Coronary artery (tissue), 2 donors: ENCODE data around the gene ACTA1.
"Not testable (repeated sequence)": the region's sequence is repeated elsewhere in the genome, so short reads cannot be mapped to it uniquely, and the experiment has no call there.

ENCODE experiments used
- DNase-seq: peaks from one replicate; pipeline ENCODE4 v3.0.0-alpha.2; 2017; ENCODE audit warnings: low spot score
- H3K27ac ChIP-seq, 2 donors: fragments of 200-600 bp; sonication (generic); one replicate each; pipeline ENCODE4 v1.5.1; 2016 to 2019
- H3K4me3 ChIP-seq: fragments of 200-600 bp; sonication (generic); 2 replicates; pipeline ENCODE4 v1.5.1; 2016; ENCODE audit warnings: mild to moderate bottlenecking, moderate library complexity
- CTCF ChIP-seq: fragments of 200-600 bp; sonication (generic); IDR thresholded peaks from one replicate; pipeline ENCODE4 v1.5.1; 2019; ENCODE audit warnings: antibody characterized with exemption

ACTA1 gene

GRCh38 chr1:229434005-229434640 lies at the start of gene ACTA1:
Gene ACTA1, minus strand, starts transcription at chr1:229434094. Its CDS starts 979 bp downstream, at chr1:229433115.
- Histone ChIP-seq H3K4me3 (peak within 1 kb of the TSS; percentile 61), H3K27ac (peak within 1 kb of the TSS; percentile 15 to 35)
- no peak for DNase-seq
- no peak for TF ChIP-seq CTCF

- no peak for DNase-seq
- Histone ChIP-seq H3K27ac (no peak overlapping the region), H3K4me3 (no peak overlapping the region)
- TF ChIP-seq CTCF: no peak
These were observed 48.6 kb upstream of the ACTA1 start for GRCh38 chr1:229482511-229482910.

- DNase-seq: no peak
- H3K4me3 ChIP-seq: no peak overlapping the region
- no peak for TF ChIP-seq CTCF
These were observed 46.6 kb upstream of the ACTA1 start for GRCh38 chr1:229480495-229480894.

DNA sequence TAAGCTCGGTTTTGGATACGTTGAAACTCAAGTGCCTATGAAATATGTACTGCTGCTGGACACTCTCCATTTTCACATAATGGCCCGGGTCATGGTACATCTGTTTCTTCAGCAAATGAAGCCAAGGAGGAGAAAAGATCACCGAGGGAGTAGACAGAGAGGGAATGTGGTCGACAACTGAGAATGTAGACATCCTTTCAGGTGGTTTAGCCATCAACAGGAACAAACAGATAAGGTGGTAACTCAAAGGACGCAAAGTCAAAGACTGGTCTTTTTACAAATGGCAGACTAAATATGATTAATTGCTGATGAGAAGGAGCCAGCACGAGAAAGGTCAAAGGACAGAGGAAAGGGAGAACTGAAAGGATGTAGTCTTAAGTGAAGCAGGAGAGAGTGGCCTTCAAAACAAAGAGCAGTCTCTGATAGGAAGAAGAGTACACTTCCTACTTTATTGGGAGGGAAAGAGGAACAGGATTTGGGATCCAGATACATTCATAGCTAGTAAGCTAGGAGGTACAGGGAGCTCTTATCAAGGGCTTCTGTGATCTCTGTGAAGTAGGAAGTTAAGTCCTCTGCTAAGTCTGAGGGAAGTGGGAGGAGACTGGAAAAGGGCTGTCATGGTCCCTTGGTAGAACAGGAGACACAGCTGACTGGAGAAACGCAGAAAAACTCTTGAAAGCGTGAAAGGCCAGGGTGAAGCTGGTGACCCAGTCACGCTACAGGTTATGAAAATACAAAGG lies 45.9 kb upstream of the ACTA1 start:
- DNase-seq: no peak
- no peak for TF ChIP-seq CTCF
- H3K27ac ChIP-seq: no peak overlapping the region
- H3K4me3 ChIP-seq: no peak overlapping the region

More at GRCh38 chr1:229480495-229480894, 46.6 kb upstream of the ACTA1 start:
- no peak overlapping the region for H3K27ac ChIP-seq

- no peak for TF ChIP-seq CTCF
- DNase-seq: no peak
- H3K27ac ChIP-seq: no peak overlapping the region
- no peak overlapping the region for H3K4me3 ChIP-seq
These were observed 45.0 kb upstream of the ACTA1 start for GRCh38 chr1:229478852-229479251.

DNA sequence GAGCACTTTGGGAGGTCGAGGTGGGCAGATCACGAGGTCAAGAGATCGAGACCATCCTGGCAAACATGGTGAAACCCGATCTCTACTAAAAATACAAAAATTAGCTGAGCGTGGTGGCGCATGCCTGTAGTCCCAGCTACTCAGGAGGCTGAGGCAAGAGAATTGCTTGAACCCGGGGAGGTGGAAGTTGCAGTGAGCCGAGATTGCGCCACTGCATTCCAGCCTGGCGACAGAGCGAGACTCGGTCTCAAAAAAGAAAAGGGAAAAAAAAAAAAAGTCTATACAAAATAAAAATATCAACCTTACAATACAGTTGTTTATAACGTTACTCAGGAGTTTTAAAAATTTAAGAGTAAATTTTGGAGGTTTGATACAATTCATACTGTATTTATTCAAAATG lies 42.0 kb upstream of the ACTA1 start:
- H3K4me3 ChIP-seq, DNase-seq, H3K27ac ChIP-seq: not testable (repeated sequence)

GRCh38 chr1:229474509-229474908 lies 40.6 kb upstream of the ACTA1 start:
- DNase-seq: no peak
- H3K4me3 ChIP-seq: no peak overlapping the region
- H3K27ac ChIP-seq: no peak overlapping the region
- no peak for TF ChIP-seq CTCF
